HepG2 (cell line): ENCODE results near the gene PDILT. TPM values are rescaled to one million over a fixed set of nuclear protein-coding genes. Genes with fewer than 3 reads are reported as not detected.

Experiments used
- CBX1 ChIP-seq: IDR thresholded peaks from one replicate; pipeline ENCODE4 v1.6.1; 2016; ENCODE audit warnings: antibody characterized with exemption, low read depth
- CCDC6 ChIP-seq: sonication (generic); formaldehyde crosslinking; IDR thresholded peaks from 2 replicates; pipeline ENCODE4 v1.8.1; 2022; ENCODE audit warnings: mild to moderate bottlenecking, missing genetic modification reagents, moderate library complexity
- CEBPG ChIP-seq: IDR thresholded peaks from 2 replicates; pipeline ENCODE4 v1.6.1; 2016
- IKZF4 ChIP-seq: sonication (generic); formaldehyde crosslinking; IDR thresholded peaks from 2 replicates; pipeline ENCODE4 v1.5.1; 2020; ENCODE audit warnings: borderline replicate concordance, mild to moderate bottlenecking, low read depth, missing genetic modification reagents; ENCODE audit errors: not compliant biosample characterization
- LRRFIP1 ChIP-seq: sonication (generic); formaldehyde crosslinking; conservative IDR thresholded peaks from 2 replicates; pipeline ENCODE4 v1.4.0; 2020; ENCODE audit warnings: missing genetic modification reagents
- MXD3 ChIP-seq: IDR thresholded peaks from 2 replicates; pipeline ENCODE4 v1.6.1; 2016; ENCODE audit warnings: mild to moderate bottlenecking, missing biosample characterization, missing genetic modification reagents
- PHB2 ChIP-seq: fragments of 450-650 bp; IDR thresholded peaks from 2 replicates; pipeline ENCODE4 v1.6.1; 2018; ENCODE audit not compliant: partially characterized antibody
- SAFB2 ChIP-seq: sonication (generic); formaldehyde crosslinking; IDR thresholded peaks from 2 replicates; pipeline ENCODE4 v1.5.1; 2020; ENCODE audit warnings: missing genetic modification reagents, low read depth, mild to moderate bottlenecking, borderline replicate concordance
- SIX1 ChIP-seq: sonication (generic); formaldehyde crosslinking; IDR thresholded peaks from 2 replicates; pipeline ENCODE4 v1.4.0; 2020; ENCODE audit warnings: missing genetic modification reagents, borderline replicate concordance
- TMF1 ChIP-seq: sonication (generic); formaldehyde crosslinking; IDR thresholded peaks from 2 replicates; pipeline ENCODE4 v1.8.1; 2022; ENCODE audit warnings: low read depth, missing genetic modification reagents
- TOE1 ChIP-seq: sonication (generic); formaldehyde crosslinking; IDR thresholded peaks from 2 replicates; pipeline ENCODE4 v1.4.0; 2020; ENCODE audit warnings: mild to moderate bottlenecking, missing genetic modification reagents
- ZBTB10 ChIP-seq: sonication (generic); formaldehyde crosslinking; IDR thresholded peaks from 2 replicates; pipeline ENCODE4 v1.4.0; 2020; ENCODE audit warnings: missing genetic modification reagents, borderline replicate concordance
- ZNF20 ChIP-seq: sonication (generic); formaldehyde crosslinking; IDR thresholded peaks from 2 replicates; pipeline ENCODE4 v1.4.0; 2020; ENCODE audit warnings: mild to moderate bottlenecking, moderate library complexity, missing genetic modification reagents
- ZNF441 ChIP-seq: sonication (generic); formaldehyde crosslinking; IDR thresholded peaks from 2 replicates; pipeline ENCODE4 v1.7.0; 2021; ENCODE audit warnings: missing genetic modification reagents, borderline replicate concordance
- polyA plus RNA-seq, 8 experiments: library from polyadenylated mRNA; depleted of rRNA in 3 of 8; stranded (reverse) in 7 of 8; unstranded in 1 of 8; fragments of >200 nt; fragmentation: Illumina TruSeq in 4 of 8; extraction: Trizol in 4 of 8; gene quantifications; 2 replicates each; pipeline versions ENCODE4 v1.2.1 to v1.2.3, GENCODE V29; 2011 to 2016; ENCODE audit warnings: low read depth in 4 of 8, missing spikeins in 1 of 8, mixed read lengths in 1 of 8; ENCODE audit not compliant: insufficient read depth in 1 of 8
- total RNA-seq, 5 experiments: library from RNA; depleted of rRNA; stranded (reverse); fragments of >200 nt; fragmentation: Illumina TruSeq; extraction: Trizol; gene quantifications; 2 replicates each; pipeline ENCODE4 v1.2.3, GENCODE V29; 2016; ENCODE audit warnings: low read depth in 1 of 5
- TF ChIP-seq, protein P1 (sequence below): sonication (generic); formaldehyde crosslinking; IDR thresholded peaks from 2 replicates; pipeline ENCODE4 v1.4.0; 2020; ENCODE audit warnings: missing genetic modification reagents, mild to moderate bottlenecking, borderline replicate concordance
- TF ChIP-seq, protein P2 (sequence below): sonication (generic); formaldehyde crosslinking; IDR thresholded peaks from 2 replicates; pipeline ENCODE4 v1.4.0; 2020; ENCODE audit warnings: missing genetic modification reagents, borderline replicate concordance

The PDILT gene
- total and polyA plus RNA-seq, 2 of the 13 experiments (the other 11 are each of a cell fraction or from before 2014, with no cell fraction given) = not detected

- TF ChIP-seq, protein P1, sequence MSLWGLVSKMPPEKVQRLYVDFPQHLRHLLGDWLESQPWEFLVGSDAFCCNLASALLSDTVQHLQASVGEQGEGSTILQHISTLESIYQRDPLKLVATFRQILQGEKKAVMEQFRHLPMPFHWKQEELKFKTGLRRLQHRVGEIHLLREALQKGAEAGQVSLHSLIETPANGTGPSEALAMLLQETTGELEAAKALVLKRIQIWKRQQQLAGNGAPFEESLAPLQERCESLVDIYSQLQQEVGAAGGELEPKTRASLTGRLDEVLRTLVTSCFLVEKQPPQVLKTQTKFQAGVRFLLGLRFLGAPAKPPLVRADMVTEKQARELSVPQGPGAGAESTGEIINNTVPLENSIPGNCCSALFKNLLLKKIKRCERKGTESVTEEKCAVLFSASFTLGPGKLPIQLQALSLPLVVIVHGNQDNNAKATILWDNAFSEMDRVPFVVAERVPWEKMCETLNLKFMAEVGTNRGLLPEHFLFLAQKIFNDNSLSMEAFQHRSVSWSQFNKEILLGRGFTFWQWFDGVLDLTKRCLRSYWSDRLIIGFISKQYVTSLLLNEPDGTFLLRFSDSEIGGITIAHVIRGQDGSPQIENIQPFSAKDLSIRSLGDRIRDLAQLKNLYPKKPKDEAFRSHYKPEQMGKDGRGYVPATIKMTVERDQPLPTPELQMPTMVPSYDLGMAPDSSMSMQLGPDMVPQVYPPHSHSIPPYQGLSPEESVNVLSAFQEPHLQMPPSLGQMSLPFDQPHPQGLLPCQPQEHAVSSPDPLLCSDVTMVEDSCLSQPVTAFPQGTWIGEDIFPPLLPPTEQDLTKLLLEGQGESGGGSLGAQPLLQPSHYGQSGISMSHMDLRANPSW (CRISPR knock-in tag) = 0 out of 2 replicates have a peak, but pooled peaks have one; percentile 33
- TF ChIP-seq ZNF20 (CRISPR knock-in tag) (no peak), CBX1 (no peak), TOE1 (CRISPR knock-in tag) (no peak), LRRFIP1 (no peak), CEBPG (CRISPR knock-in tag) (no peak), MXD3 (CRISPR knock-in tag) (no peak), IKZF4 (CRISPR knock-in tag) (no peak), SAFB2 (no peak), ZBTB10 (CRISPR knock-in tag) (peak; percentile 46; the same call in 1 of the 2 replicates), CCDC6 (CRISPR knock-in tag) (no peak), ZNF441 (no peak; the same call in 1 of the 2 replicates), PHB2 (no peak), TMF1 (CRISPR knock-in tag) (no peak), SIX1 (CRISPR knock-in tag) (no peak)
- TF ChIP-seq, protein P2, sequence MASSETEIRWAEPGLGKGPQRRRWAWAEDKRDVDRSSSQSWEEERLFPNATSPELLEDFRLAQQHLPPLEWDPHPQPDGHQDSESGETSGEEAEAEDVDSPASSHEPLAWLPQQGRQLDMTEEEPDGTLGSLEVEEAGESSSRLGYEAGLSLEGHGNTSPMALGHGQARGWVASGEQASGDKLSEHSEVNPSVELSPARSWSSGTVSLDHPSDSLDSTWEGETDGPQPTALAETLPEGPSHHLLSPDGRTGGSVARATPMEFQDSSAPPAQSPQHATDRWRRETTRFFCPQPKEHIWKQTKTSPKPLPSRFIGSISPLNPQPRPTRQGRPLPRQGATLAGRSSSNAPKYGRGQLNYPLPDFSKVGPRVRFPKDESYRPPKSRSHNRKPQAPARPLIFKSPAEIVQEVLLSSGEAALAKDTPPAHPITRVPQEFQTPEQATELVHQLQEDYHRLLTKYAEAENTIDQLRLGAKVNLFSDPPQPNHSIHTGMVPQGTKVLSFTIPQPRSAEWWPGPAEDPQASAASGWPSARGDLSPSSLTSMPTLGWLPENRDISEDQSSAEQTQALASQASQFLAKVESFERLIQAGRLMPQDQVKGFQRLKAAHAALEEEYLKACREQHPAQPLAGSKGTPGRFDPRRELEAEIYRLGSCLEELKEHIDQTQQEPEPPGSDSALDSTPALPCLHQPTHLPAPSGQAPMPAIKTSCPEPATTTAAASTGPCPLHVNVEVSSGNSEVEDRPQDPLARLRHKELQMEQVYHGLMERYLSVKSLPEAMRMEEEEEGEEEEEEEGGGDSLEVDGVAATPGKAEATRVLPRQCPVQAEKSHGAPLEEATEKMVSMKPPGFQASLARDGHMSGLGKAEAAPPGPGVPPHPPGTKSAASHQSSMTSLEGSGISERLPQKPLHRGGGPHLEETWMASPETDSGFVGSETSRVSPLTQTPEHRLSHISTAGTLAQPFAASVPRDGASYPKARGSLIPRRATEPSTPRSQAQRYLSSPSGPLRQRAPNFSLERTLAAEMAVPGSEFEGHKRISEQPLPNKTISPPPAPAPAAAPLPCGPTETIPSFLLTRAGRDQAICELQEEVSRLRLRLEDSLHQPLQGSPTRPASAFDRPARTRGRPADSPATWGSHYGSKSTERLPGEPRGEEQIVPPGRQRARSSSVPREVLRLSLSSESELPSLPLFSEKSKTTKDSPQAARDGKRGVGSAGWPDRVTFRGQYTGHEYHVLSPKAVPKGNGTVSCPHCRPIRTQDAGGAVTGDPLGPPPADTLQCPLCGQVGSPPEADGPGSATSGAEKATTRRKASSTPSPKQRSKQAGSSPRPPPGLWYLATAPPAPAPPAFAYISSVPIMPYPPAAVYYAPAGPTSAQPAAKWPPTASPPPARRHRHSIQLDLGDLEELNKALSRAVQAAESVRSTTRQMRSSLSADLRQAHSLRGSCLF (CRISPR knock-in tag) = no peak
Measured at GRCh38 chr16:20397468-20398074, 7.0 kb downstream of the PDILT start (continued).
